PC-3 (cell line): ENCODE results near the gene DUSP28.

Experiments
- EZH2 ChIP-seq: fragments of 300-600 bp; sonication (generic); IDR thresholded peaks from one replicate; pipeline ENCODE4 v1.6.1; 2017; ENCODE audit warnings: antibody characterized with exemption, mild to moderate bottlenecking, low read length; ENCODE audit not compliant: unreplicated experiment
- EZH2phosphoT487 ChIP-seq: fragments of 300-600 bp; sonication (generic); IDR thresholded peaks from 2 replicates; pipeline ENCODE4 v1.6.1; 2018; ENCODE audit warnings: mild to moderate bottlenecking, antibody characterized with exemption, low read length, borderline replicate concordance
- TF ChIP-seq, protein P1 (sequence below): fragments of 300-600 bp; sonication (generic); conservative IDR thresholded peaks from 2 replicates; pipeline ENCODE4 v1.5.1; 2017; ENCODE audit warnings: antibody characterized with exemption, low read depth, mild to moderate bottlenecking, low read length

DNA sequence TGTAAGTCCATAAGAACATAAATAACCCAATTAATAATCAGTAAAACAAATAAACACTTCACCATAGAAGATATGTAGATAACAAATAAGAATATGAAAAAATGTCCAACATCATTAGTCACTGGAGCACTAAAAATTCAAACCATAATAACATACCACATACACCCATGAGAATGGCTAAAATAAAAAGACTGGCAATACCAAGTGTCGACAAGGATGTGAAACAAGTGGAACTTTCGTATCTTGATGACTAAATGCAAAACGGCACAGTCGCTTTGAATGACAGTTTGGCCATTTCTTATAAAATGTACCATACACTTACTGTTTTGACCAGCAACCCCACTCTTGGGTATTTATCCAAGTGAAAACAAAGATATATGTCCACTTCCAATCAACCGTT lies 29.1 kb upstream of the DUSP28 start:
- TF ChIP-seq EZH2: no peak
- TF ChIP-seq, protein P1, sequence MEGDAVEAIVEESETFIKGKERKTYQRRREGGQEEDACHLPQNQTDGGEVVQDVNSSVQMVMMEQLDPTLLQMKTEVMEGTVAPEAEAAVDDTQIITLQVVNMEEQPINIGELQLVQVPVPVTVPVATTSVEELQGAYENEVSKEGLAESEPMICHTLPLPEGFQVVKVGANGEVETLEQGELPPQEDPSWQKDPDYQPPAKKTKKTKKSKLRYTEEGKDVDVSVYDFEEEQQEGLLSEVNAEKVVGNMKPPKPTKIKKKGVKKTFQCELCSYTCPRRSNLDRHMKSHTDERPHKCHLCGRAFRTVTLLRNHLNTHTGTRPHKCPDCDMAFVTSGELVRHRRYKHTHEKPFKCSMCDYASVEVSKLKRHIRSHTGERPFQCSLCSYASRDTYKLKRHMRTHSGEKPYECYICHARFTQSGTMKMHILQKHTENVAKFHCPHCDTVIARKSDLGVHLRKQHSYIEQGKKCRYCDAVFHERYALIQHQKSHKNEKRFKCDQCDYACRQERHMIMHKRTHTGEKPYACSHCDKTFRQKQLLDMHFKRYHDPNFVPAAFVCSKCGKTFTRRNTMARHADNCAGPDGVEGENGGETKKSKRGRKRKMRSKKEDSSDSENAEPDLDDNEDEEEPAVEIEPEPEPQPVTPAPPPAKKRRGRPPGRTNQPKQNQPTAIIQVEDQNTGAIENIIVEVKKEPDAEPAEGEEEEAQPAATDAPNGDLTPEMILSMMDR: no peak
- TF ChIP-seq EZH2phosphoT487: no peak
